ENCODE measurements around the gene FHL2.
"Not testable (repeated sequence)": the region's sequence is repeated elsewhere in the genome, so short reads cannot be mapped to it uniquely, and the experiment has no call there.

GRCh38 chr2:105424836-105425235 lies 26.0 kb upstream of the FHL2 start:
- TF ChIP-seq CTCF (IDR thresholded peaks at IDR 0.05); EZH2 (IDR thresholded peaks at IDR 0.05; ENCODE audit: borderline replicate concordance, insufficient read depth, low read depth, low read length, poor library complexity, severe bottlenecking): not testable (repeated sequence)

Data from B cell (primary cell).